G401 (cell line): Measurements from ENCODE around the gene PRAC1. TPM values are rescaled to one million over a fixed set of nuclear protein-coding genes. Genes with fewer than 3 reads are reported as not detected.

Source experiments
- DNase-seq: peaks from one replicate; pipeline ENCODE4 v3.0.0-alpha.2; 2015; ENCODE audit warnings: low spot score
- in situ Hi-C: cut with HindIII; loops from 2 replicates; pipeline ENCODE4 v1.10.0; 2016; ENCODE audit warnings: low sequenced_read_pairs, mixed read lengths
- total RNA-seq: library from RNA; depleted of rRNA; stranded (reverse); fragments of >200 nt; shearing (Covaris generic); gene quantifications from 2 replicates; pipeline ENCODE4 v1.2.3, GENCODE V29; 2014

PRAC1 gene
- total RNA-seq, 1 experiment from 2014 or later, result 8.2 TPM

DNA sequence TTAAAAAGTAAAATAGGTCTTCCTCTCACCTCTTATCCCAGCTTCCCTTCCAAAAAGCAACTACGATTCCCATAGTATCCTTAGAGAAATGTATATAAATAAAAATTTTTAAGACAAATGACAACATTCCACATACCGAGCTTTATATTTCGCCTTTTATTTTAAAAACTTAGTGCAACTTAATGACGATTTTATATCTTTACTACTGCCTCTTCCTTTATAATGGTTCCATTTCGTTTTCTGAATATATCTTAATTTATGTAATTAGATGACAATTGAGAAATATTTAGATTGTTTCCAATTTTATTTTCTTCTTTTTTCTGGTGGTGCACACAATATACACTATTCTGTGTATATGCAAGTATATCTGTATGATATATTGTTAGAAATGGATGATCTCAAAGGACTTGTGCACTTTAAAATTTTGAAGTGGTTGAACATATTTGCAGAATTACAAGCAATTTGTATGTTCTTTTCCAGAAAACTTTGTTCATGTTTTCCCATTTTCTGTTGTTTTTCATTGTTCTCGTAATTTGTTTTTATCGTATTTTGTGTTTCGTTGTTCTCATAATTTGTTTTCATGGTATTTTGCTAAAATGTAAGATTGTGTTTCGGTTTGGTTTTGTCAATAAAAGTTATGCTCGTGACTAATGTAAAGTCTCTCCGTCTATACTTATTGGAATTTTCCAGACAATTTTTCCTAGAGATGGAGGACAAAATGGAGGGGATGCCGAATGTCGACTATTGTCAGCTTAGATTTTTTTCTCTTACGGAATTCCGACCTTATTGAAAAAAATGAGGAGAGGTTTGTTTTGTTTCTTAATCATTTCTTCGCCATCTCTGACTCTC, 26.6 kb upstream of the PRAC1 start:
- in situ Hi-C loops, result no loop called here
- no peak for DNase-seq

DNA sequence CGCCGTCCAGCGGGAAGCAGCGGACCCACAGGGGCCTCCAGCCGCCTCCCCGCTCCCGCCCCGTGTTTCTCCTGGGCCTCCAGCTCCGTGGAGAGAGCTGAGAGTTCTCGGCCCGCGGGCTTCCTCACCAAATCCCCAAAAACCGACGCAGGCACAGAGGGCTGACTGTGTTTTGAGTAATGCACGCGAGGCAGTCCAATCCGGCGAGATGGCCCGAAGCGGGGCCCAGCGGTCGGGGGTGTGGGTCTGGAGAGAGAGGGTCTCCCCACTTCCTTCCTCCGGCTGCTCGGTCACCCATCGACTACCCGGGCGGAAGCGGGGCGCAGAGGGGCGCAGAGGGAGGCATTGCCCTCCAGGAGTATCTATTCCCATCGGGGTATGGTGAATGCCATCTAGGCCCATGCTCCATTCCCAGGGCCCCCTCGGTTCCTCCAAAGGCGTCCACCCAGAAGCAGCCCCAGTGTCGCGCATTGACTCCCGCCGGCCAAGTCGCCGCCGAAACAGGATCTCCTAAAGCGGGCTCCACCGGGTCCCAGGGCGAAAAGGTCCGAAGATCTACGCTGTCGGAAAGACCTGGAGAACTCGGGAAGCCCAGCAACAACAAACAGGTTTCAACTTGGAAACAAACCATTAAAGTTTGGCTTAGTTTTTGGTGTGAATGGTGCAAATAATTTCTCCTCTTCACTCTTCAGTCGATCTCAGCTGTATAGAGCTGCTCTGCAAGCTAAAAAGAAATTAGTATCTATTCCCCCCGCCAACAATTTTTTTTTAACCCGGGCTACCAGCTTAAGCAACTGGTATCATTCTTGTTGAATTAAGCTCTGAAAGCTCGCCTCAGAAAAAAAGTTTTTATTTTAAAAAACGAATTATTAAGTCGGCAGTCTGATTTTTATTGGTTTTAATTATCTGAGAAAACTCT, 25.4 kb upstream of the PRAC1 start:
- in situ Hi-C loops, result no loop called here
- DNase-seq, result no peak

DNA sequence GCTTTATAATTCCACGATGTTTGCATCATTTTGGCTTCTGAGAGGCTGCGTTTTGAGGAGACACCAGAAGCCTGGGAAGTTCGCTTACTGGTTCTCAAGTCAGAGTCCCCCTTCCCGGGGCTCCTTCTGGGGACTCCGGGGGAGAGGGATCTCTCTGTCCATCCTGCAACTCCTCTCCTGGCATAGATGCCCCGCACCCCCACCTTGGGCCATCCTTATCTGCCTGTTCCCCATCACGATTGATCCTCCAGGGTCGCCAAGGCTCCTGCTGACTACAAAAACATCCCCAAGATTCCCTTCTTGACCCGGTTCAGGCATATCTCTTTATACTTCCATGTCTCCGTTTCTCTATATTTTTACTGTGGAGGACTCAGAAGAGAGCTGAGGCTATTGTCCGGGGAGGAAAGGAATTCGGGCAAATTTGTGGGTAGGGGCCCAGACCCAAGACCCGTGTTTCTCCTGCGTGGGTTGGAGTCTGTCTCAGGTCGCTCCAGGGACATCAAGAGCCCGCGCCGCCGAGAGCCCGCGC, 24.7 kb upstream of the PRAC1 start:
- in situ Hi-C loops, result no loop called here
- DNase-seq, result no peak

DNA sequence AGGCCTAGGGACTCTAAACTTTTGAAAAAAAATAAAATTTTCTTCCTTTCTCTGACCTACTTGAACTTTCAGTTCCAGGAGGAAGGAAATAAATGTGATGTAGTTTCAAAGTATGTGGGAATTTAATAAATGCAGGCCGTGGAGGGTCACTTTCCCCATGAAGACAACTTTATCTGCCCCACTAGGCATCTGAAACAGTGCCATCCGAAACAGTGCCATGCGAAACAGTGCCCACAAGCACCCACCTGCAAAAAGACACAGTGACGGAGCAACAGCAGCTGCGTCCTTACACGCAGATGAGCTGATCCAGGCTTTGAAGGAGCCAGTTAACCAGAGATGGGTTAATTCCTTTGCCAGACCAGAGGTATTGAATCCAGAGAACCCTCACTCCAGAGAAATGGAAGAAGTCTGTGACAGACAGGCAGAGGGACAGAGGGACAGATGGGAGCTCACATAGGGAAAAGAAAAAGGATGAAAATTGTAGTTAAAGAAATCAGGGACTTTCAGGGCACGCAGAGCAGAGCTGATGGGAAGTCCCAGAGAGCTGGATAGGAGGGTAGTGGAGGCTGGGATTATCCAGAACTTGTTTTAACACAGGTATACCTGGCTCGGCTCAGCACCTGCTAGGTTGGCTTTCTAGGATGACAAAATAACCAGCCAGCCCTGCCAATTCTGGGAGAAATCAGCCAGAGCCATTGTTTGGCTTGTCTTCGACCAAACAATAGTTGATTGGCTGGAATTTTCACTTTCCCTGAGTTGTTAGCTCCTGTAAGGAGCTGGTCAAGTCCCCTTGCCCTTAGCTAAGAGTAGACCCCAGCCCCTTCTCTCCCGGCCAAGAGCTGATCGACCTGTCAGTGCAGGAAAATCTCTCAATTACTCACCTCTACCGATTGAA, 23.3 kb upstream of the PRAC1 start:
- in situ Hi-C loops, result no loop called here
- no peak for DNase-seq

DNA sequence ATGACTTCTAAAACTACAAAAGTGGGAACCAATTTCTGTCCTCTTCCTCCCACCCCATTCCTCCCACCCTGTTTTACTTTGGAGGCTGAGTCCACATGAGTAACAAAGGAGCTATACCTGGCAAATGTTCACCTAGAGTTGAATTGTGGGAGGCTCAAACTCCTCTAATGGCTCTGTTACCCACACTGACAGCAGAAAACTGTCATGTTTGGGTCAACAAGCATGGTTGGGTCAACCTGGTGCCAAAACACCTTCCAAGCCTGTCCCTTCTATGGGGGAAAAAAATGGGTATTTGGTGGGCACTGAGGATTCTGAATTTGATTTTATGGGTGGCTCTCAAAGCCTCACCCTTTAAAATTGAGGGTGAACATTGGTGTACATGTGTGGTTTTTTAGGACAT, 18.2 kb upstream of the PRAC1 start:
- no peak for DNase-seq
- in situ Hi-C loops, result no loop called here

DNA sequence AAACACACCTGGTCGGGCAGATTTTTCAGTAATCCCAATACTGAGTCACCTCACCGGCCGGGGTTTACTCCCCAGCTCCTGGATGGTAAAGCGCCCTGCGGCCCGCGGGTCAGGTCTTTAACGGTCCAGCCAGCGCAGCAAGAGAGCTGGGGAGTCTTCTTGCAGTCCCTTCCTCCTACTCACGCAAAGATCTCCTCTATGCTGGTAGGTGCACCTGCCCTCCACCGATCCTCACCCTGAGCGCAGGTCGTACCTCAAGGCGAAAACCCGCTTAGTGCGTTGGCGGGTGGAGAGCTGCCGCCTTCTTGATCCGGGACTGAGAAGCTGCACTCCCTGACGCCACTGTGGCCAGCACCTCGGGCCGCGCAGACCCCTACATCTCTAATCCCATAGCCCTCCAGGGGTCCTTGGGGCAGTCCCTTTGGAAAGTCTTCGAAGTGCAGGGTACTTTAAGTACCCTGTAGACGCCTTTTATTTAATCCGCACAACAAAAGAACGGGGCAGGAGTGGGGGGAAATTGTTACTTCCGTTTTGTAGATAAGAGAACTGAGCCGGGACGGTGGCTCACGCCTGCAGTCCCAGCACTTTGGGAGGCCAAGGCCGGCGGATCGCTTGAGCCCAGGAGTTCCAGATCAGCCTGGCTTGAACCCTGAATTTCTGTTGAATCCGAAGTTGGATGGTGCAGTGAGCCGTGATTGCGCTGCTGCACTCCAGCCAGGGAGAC, 16.6 kb upstream of the PRAC1 start:
- DNase-seq, result no peak
- in situ Hi-C loops, result no loop called here

DNA sequence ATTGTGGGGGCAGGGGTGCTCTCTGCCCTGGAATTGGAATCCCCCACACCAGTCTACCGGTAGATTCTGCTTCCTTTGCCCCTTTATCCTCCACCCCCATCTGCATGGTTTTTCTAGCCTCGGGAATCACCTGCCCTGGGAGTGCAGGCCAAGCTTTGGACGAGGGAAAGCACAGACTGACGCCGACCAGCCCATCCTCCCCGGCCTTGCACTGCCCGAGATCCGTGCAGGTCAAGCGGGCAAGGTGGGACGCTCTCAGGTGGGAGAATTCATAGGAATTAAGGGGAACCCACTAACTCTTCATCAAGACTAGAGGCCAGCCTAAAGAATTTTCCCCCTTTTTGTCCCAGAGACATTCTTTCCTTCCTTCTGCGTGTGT, 16.1 kb upstream of the PRAC1 start:
- no peak for DNase-seq
- in situ Hi-C loops, result no loop called here

DNA sequence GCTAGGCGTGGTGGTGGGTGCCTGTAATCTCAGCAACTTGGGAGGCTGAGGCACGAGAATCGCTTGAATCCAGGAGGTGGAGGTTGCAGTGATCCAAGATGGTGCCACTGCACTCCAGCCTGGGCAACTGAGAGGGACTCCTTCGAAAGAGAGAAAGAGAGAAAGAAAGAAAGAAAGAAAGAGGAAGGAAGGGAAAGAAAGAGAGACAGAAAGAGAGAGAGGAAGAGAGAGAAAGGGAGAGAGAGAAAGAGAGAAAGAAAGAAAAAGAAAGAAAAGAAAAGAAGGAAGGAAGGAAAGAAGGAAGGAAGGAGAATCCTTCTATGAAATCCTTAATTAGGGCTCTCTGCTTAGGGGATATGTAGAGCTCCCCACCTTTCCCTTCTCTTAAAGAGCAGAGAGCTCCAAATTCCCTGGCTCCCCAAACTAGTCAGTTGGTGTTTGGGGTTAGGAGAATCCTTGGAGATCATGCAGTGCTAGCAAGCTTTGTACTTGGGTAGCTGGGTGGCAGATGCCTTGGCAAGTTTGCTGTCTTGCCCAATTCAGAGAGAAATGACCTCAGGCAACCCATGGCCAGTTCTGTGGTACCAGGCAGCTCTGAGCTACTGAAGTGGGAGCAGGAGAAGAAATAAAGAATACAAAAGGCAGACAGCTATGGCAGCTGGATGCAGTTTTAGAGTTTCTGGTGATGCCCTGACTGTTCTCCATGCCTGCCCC, 15.2 kb upstream of the PRAC1 start:
- in situ Hi-C loops, result no loop called here
- no peak for DNase-seq

DNA sequence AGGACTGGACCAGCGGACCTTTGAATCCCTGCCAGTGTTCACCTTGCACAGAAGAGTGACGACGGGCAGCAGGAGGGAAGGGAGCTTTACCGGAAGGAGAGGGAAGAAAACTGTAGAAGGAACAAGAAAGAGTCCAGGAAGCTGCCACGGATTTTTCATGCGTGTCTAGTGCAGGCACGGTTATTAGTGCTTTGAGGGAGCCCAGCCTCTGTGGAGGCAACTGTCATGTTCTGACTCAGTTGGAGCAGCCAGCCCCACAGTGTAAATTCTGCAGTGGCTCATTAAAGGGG, 12.7 kb upstream of the PRAC1 start:
- in situ Hi-C loops, result no loop called here

DNA sequence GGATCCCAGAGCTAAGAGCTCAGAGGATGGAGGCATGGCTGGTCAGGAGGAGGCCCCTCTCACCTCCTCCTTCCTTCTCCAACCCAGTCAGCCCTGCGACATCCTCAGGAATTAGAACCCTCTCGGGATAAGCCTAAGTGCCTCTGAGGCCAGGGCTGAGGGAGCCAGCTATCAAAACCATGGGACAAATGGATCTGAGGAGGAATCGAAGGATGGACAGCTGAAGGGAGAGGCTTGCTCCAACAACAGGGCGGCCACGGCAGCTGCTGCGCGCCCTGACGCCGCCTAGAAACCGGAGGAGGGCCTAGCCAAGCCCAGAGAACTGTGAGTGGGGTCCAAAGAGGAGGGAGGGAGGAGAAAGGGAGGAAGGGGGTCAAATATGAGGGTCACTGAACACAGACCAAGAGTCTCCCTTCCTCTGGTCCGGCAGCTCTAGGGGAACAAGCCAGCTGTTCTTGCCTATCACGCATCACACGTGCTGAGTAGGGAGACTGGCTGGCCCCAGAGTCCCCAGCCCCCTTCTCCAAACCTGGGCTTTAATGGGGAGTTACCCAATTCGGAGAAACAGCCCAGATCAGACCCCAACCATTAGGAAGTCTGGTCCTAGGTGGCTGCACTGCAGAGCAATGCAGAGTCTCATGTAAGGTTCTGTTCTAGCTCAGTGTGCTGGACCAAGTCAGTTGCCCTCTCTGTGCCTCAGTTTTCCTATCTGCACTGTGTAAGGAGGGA, 12.2 kb upstream of the PRAC1 start:
- in situ Hi-C loops, result no loop called here
- no peak for DNase-seq

More for the DNA sequence above, 12.7 kb upstream of the PRAC1 start:
- no peak for DNase-seq

DNA sequence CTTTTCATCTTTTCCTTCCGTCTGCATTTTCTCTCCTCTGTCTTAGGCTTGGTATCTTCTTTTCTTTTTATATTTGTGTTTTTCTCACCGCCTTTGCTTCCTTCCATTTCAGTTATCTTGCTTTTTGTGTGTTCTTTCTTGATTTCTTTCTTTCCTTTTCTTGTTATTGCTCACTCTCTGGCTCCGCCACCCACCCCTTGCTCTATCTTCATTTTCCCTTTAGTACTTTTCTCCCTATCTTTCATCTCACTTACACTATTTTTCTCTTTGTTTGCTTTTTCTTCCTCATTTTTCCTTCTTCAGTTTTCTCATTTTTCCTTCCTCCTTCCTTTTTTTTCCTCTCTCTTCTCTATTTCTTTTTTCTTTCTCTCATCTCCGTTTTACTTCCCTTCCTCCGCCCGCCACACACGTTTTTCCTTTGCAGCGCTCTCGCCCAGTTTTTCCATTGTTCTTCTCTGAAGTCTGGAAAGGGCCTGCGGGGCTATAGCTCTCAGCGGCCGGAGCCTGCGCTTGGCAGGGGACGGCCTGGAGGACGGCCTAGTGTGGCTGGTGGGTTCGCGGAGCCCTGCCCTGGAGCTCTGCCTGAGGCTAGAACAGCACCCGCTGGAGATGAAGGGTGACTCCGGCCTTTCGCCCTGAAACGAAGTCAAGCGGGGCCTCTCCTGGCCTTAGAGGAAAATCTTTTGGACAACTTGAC, 11.5 kb upstream of the PRAC1 start:
- in situ Hi-C loops, result no loop called here
- DNase-seq, result no peak

DNA sequence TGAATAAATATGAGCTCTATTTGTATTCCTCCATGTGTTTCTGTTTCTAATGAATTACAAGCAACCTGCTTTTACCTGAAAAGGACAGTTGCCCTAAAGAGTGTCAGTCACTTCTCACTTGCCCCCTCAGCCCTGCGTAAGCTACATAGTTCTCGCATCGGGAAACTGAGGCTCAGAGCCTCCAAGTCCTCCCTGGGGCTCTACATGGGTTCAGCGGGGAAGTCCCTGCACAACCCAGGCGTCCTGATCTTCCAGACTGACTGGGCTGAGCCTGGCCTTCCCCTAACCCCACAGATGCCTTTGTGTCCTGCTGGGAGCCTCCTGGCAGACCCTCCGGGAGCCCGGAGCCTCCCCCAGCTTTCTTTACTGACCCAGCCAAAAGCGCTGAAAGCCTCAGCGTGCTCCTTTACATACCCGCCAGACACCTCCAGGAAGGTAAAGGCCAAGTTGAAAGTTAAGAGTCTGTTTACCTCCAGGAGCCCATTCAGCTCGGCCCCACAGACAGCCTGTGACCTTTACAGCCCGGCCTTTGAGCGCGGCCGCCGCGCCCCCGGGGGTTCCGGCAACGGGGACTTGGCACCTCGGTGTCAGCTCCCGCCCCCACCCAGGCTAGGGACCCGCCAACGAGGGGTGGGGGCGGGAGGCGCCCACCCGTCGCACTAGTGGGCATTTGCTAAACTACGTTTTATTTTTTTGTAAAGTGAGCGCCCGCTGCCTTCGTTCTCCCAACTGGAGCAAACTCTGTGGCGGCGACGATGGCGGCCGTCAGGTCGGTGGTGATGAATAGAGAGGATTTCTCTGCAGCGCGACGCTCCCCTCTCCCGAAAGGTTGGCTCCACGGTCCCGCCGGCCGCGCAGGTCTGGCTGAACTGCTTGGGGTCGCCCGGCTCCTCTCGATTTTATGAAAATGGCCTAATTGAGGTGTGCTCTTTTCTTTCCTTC, 10.6 kb upstream of the PRAC1 start:
- in situ Hi-C loops, result no loop called here
- DNase-seq, result no peak

DNA sequence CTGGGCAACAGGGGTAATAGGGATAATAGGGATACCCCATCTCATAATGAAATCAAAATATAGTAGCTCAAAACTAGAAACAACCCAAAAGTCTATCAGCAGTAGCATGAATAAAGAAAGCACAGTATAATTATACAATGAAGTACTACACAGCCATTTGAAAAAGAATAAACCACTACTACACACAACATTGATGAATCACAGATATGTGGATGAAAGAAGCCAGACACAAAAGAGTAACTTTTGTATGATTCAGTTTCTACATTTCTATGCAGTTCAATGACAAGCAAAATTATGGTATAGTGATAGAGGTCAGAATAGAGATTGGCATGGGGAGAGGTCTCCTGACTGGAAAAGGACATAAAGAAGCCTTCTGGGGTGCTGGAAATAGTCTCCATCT, 9.0 kb upstream of the PRAC1 start:
- DNase-seq, result no peak
- in situ Hi-C loops, result no loop called here

DNA sequence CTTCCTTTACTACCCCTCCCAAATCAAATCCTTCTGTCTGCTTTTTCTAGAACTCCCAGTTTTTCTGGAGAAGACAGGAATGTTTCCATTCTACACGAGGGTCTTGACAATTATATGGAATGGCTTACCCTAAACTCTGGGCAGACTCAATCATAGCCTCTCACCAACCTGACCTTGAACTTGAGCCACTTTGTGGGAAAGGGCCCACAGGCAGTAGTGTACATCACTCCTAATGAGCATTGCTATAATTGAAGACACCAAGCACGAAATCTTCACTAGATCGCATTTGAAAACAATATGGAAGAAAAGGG, 7.9 kb upstream of the PRAC1 start:
- DNase-seq, result no peak
- in situ Hi-C loops, result no loop called here

DNA sequence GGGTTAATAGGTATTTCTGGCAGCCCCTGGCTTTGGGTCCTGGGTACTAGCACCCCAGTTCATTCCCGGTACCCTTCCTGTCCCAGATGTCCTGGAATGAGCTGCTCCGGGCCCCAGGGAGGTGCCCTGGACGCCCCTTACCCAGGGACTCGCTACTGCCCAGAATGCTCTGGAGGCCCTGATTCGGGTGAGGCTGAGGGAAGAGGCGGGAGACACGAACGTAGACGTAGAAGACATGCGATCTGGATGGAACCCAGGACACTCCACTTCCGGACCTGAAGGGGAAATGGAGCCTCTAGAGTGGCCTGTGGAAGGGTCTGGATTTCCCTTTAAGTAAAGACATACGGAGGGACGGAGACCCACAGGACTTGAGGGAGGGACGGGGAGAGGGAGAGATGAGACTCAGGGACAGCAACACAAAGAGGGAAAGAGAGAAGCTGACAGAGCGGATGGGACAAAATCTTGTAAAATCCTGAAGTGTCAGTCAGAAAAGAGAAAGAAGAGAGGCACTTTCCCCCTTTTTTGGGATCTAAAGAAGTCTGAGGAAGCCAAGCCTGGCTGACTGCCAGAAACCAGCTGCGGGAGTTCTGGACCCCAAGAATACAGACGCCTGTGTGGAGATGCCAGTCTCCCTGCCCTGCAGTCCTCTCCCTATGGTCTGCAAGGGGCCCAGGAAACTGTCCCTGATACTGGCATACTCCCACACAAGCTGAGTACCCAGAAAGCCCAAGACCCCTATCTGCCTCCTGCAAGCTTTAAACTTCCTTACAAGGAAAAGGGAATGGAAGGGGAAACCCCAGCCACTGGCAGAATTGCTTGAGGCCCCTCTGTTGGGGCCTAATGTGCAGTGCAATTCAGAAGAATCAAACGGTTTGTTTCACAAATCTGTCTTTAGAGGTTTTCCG, 7.3 kb upstream of the PRAC1 start:
- in situ Hi-C loops, result loop anchor here (5.0 kb wide), 1 partner anchor 38 kb away; no protein-coding TSS in a partner anchor
- DNase-seq, result no peak
